Activated CD8-positive, alpha-beta memory T cell treated with anti-CD3 and anti-CD28 coated beads, Interleukin-2, amount 50 U/mL, for 1 hour (primary cell): ENCODE measurements around the gene SLC22A7.

Experiments used
- DNase-seq: peaks from one replicate; pipeline ENCODE4 v3.0.0-alpha.2; 2020; ENCODE audit errors: extremely low read depth

SLC22A7 gene

GRCh38 chr6:43283905-43284304 lies 14.2 kb upstream of the SLC22A7 start:
- DNase-seq, result no peak

- no peak for DNase-seq
Measured at GRCh38 chr6:43284991-43285781, 12.9 kb upstream of the SLC22A7 start.

GRCh38 chr6:43285832-43286231 lies 12.2 kb upstream of the SLC22A7 start:
- no peak for DNase-seq

GRCh38 chr6:43286456-43286979 lies 11.5 kb upstream of the SLC22A7 start:
- no peak for DNase-seq

GRCh38 chr6:43286980-43287716 lies 10.9 kb upstream of the SLC22A7 start:
- no peak for DNase-seq

- DNase-seq, result no peak
Measured at GRCh38 chr6:43287717-43288679, 10.1 kb upstream of the SLC22A7 start.

- no peak for DNase-seq
Measured at GRCh38 chr6:43290339-43290904, 7.6 kb upstream of the SLC22A7 start.

GRCh38 chr6:43290905-43291355 lies 7.1 kb upstream of the SLC22A7 start:
- DNase-seq, result no peak

GRCh38 chr6:43291708-43292107 lies 6.4 kb upstream of the SLC22A7 start:
- DNase-seq, result no peak

GRCh38 chr6:43292341-43292740 lies 5.7 kb upstream of the SLC22A7 start:
- no peak for DNase-seq

- no peak for DNase-seq
Measured at GRCh38 chr6:43292763-43293318, 5.2 kb upstream of the SLC22A7 start.

- no peak for DNase-seq
Measured at GRCh38 chr6:43293698-43294097, 4.4 kb upstream of the SLC22A7 start.

- no peak for DNase-seq
Measured at GRCh38 chr6:43294536-43294935, 3.5 kb upstream of the SLC22A7 start.

GRCh38 chr6:43295456-43295855 lies 2.6 kb upstream of the SLC22A7 start:
- no peak for DNase-seq

- no peak for DNase-seq
Measured at GRCh38 chr6:43296780-43297497, 1.1 kb upstream of the SLC22A7 start.

- DNase-seq, result no peak
Measured at GRCh38 chr6:43298565-43299337, 691 bp downstream of the SLC22A7 start.

- DNase-seq, result no peak
Measured at GRCh38 chr6:43299338-43300293, 1.6 kb downstream of the SLC22A7 start.

- no peak for DNase-seq
Measured at GRCh38 chr6:43301081-43301870, 3.2 kb downstream of the SLC22A7 start.
